Psoas muscle (tissue), 8 donors: Measurements from ENCODE around the gene SDR42E1. TPM values are rescaled to one million over a fixed set of nuclear protein-coding genes. Genes with fewer than 3 reads are reported as not detected.

Experiments used
- ATAC-seq, 4 donors: fragments of 200-7000 bp; cut with Tn5 transposase; one replicate each; pipeline ENCODE4 v1.9.1; 2020; ENCODE audit warnings: moderate library complexity in 3 of 4, mild to moderate bottlenecking in 2 of 4
- DNase-seq, 2 donors: peaks; one replicate each; pipeline ENCODE4 v3.0.0-alpha.2; 2020
- H3K27ac ChIP-seq: fragments of 200-600 bp; one replicate; pipeline ENCODE4 v1.8.0; 2022
- H3K27me3 ChIP-seq, 3 donors: fragments of 200-600 bp in 1 of 3; one replicate each; pipeline versions ENCODE4 v1.6.1 to v1.8.0; 2013 to 2022; ENCODE audit warnings: low read length in 2 of 3, mild to moderate bottlenecking in 2 of 3, moderate library complexity in 1 of 3; ENCODE audit not compliant: insufficient read depth in 3 of 3
- H3K36me3 ChIP-seq, 2 donors: fragments of 200-600 bp in 1 of 2; one replicate each; pipeline versions ENCODE4 v1.6.1 to v1.8.0; 2013 to 2022; ENCODE audit warnings: low read depth in 1 of 2, mild to moderate bottlenecking in 1 of 2, moderate library complexity in 1 of 2; ENCODE audit not compliant: insufficient read depth in 1 of 2
- H3K4me1 ChIP-seq: fragments of 200-600 bp; one replicate; pipeline ENCODE4 v1.8.0; 2022
- H3K4me3 ChIP-seq: fragments of 200-600 bp; one replicate; pipeline ENCODE4 v1.8.0; 2022; ENCODE audit warnings: mild to moderate bottlenecking
- H3K9me3 ChIP-seq: fragments of 200-600 bp; one replicate; pipeline ENCODE4 v1.8.0; 2022
- WGBS, 3 donors: extraction: QIAGEN DNeasy Blood & Tissue Kit; methylation state at CpG; one replicate each; pipeline versions ENCODE4 v1.1.6 to v1.1.7; 2013; 5-methylcytosine and 5-hydroxymethylcytosine counted together
- intact Hi-C, 2 donors: fragments of 100-400 bp; cut with DNase I; formaldehyde crosslinking; loops; one replicate each; pipeline versions ENCODE4 v1.11.0 to v1.14.2; 2022
- polyA plus RNA-seq, 3 donors: library from polyadenylated mRNA; stranded (reverse); fragments of 200-250 nt; gene quantifications; one replicate each; pipeline ENCODE4 v1.2.3, GENCODE V29; 2013
- total RNA-seq, 4 donors: library from RNA; stranded (reverse); fragmentation: NEBNext Ultra II Directional in 2 of 4; extraction: Animal tissue kit (Norgen Biotek cat#: 25700) in 2 of 4; gene quantifications; one replicate each; pipeline versions ENCODE4 v1.2.1 to v1.2.4, GENCODE V29; 2021 to 2023
- TF ChIP-seq, protein P1 (sequence below): fragments of 200-600 bp; IDR thresholded peaks from one replicate; pipeline ENCODE4 v1.8.0; 2022; ENCODE audit warnings: antibody characterized with exemption
- donor health status: healthy with polysubstance abuse.
- donor health status: DM: no; HTN: no; CAD: no; lungs with moderate emphysema.
- donor health status: Bipolar disorder and iron deficiency.
- donor health status: healthy.
- donor health status: DM: yes; HTN: yes; CAD: no.
- donor health status: DM: no; HTN: no; CAD: no.
- donor health status: DM: no; HTN: no; CAD: no.
- donor health status: DM: yes; HTN: yes; CAD: no.

Gene SDR42E1
- total and polyA plus RNA-seq, 7 donors, result 0.01 to 0.04 (median 0.03) TPM; not detected in 3

GRCh38 chr16:82055728-82056549 is 44.7 kb upstream of the SDR42E1 start:
- TF ChIP-seq, protein P1, sequence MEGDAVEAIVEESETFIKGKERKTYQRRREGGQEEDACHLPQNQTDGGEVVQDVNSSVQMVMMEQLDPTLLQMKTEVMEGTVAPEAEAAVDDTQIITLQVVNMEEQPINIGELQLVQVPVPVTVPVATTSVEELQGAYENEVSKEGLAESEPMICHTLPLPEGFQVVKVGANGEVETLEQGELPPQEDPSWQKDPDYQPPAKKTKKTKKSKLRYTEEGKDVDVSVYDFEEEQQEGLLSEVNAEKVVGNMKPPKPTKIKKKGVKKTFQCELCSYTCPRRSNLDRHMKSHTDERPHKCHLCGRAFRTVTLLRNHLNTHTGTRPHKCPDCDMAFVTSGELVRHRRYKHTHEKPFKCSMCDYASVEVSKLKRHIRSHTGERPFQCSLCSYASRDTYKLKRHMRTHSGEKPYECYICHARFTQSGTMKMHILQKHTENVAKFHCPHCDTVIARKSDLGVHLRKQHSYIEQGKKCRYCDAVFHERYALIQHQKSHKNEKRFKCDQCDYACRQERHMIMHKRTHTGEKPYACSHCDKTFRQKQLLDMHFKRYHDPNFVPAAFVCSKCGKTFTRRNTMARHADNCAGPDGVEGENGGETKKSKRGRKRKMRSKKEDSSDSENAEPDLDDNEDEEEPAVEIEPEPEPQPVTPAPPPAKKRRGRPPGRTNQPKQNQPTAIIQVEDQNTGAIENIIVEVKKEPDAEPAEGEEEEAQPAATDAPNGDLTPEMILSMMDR, result no peak
- peaks cover 0 to 2% (median 2%) of the 10 kb centered on the region in 3 donors for H3K27me3 ChIP-seq
- no peaks in the 10 kb centered on the region for H3K9me3 ChIP-seq
- no peaks in the 10 kb centered on the region for H3K36me3 ChIP-seq
- no peak for DNase-seq
- no peak overlapping the region for H3K4me3 ChIP-seq
- intact Hi-C loops, result no loop called here
- no peak overlapping the region for H3K27ac ChIP-seq
- 65 to 73% (median 70%) methylated on average over 8 of the region's 8 CpGs for WGBS, 3 donors
- ATAC-seq, result no peak
- no peaks in the 10 kb centered on the region for H3K4me1 ChIP-seq

DNA sequence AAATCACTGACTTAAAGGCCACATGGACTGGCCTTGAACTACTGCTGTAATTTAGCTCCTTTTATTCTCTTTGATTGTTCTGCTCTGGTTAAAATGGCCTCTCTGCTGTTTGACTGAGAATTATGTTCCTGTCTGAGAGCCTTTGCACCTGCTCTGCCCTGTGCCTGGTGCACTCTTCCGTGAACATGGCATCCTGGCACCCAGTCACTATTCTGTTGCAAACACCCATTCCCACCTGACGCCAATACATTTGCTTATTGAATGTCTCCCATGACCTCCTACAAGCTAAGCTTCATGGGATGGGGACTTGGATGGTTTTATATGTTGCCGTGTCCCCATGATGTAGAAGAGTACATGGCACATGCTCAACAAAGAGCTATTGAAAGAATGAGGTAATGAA is 43.8 kb upstream of the SDR42E1 start:
- DNase-seq (no peak), ATAC-seq (no peak)
- intact Hi-C loops, result no loop called here
- no peaks in the 10 kb centered on the region for H3K9me3 ChIP-seq
- 75 to 82% (median 78%) methylated on average over 3 of the region's 3 CpGs for WGBS, 3 donors
- no peaks in the 10 kb centered on the region for H3K36me3 ChIP-seq
- H3K27ac ChIP-seq, result no peak overlapping the region
- H3K27me3 ChIP-seq, result peaks cover 0 to 2% (median 2%) of the 10 kb centered on the region in 3 donors
- TF ChIP-seq, protein P1, result no peak
- no peaks in the 10 kb centered on the region for H3K4me1 ChIP-seq
- H3K4me3 ChIP-seq, result no peak overlapping the region

- DNase-seq, result no peak
- peaks cover 0 to 2% (median 2%) of the 10 kb centered on the region in 3 donors for H3K27me3 ChIP-seq
- 80 to 91% (median 84%) methylated on average over 5 of the region's 5 CpGs for WGBS, 3 donors
- H3K27ac ChIP-seq, result no peak overlapping the region
- H3K4me1 ChIP-seq, result no peaks in the 10 kb centered on the region
- ATAC-seq, result no peak
- TF ChIP-seq, protein P1, result no peak
- H3K9me3 ChIP-seq, result no peaks in the 10 kb centered on the region
- H3K4me3 ChIP-seq, result no peak overlapping the region
- no peaks in the 10 kb centered on the region for H3K36me3 ChIP-seq
- intact Hi-C loops, result no loop called here
Observed at GRCh38 chr16:82051656-82052055, 40.4 kb upstream of the SDR42E1 start.

DNA sequence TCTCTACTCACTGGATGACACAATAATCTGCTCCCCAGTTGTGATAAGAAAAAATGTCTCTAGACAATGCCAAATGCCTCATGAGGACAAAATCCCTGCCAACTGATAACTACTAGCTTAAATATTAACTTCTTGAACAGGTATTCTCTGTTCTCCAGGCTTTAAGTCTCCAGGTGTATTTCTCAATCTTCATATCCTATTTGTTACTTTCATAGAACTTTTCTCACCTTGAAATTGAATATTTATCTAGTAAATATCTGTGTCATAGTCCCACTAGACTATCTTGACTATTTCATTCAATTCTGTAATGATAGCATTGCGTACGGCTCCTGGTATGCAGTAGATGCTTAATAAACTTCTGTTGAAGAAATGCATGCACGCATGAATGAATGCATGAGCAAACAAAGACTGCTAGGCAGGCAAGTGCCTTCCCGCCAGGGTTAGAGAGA is 39.7 kb upstream of the SDR42E1 start:
- Histone ChIP-seq H3K27ac (no peak overlapping the region), H3K4me3 (no peak overlapping the region), H3K4me1 (no peaks in the 10 kb centered on the region), H3K9me3 (no peaks in the 10 kb centered on the region), H3K27me3 (peaks cover 0 to 2% (median 2%) of the 10 kb centered on the region in 3 donors), H3K36me3 (no peaks in the 10 kb centered on the region)
- TF ChIP-seq, protein P1, result no peak
- intact Hi-C loops, result no loop called here
- 87 to 93% (median 87%) methylated on average over 4 of the region's 4 CpGs for WGBS, 3 donors
- no peak for DNase-seq
- no peak for ATAC-seq
